H1 (cell line): ENCODE data around the gene OR4Q2. TPM values are rescaled to one million over a fixed set of nuclear protein-coding genes. Genes with fewer than 3 reads are reported as not detected.

Experiments
- POLR2AphosphoS5 ChIP-seq: IDR thresholded peaks from 2 replicates; pipeline ENCODE4 v1.6.1; 2011; ENCODE audit warnings: low read depth, low read length
- TAF1 ChIP-seq: IDR thresholded peaks from 2 replicates; pipeline ENCODE4 v1.6.1; 2011; ENCODE audit warnings: mild to moderate bottlenecking, low read depth, low read length
- polyA plus RNA-seq, 7 experiments: library from polyadenylated mRNA; depleted of rRNA in 3 of 7; stranded (reverse) in 5 of 7; unstranded in 2 of 7; fragments of >200 nt in 5 of 7; fragments of 200-250 nt in 2 of 7; gene quantifications; 1 replicate in 5 of 7; 2 replicates in 1 of 7; 4 replicates in 1 of 7; pipeline versions ENCODE4 v1.2.1 to v1.2.3, GENCODE V29; 2011 to 2013; ENCODE audit warnings: missing spikeins in 2 of 7, mixed read lengths in 2 of 7
- total RNA-seq: library from RNA; stranded (reverse); fragmentation: NEBNext Ultra II Directional; extraction: Animal tissue kit (Norgen Biotek cat#: 25700); gene quantifications from 2 replicates; pipeline ENCODE4 v1.2.1, GENCODE V29; 2021

The OR4Q2 gene
- total and polyA plus RNA-seq, 2 of the 8 experiments (the other 6 are each of a cell fraction or from before 2014, with no cell fraction given) = not detected

GRCh38 chr14:19975291-19975690 lies 26.7 kb upstream of the OR4Q2 start, which contains the start of gene OR4K15 (continued):
- no peak for TF ChIP-seq TAF1
- no peak for TF ChIP-seq POLR2AphosphoS5
